GM10266 (cell line): ENCODE data around the gene CPPED1.

Experiments
- DNase-seq: peaks from one replicate; pipeline ENCODE4 v3.0.0; 2012; ENCODE audit errors: extremely low spot score
- TF ChIP-seq, protein P1 (sequence below): IDR thresholded peaks from 2 replicates; pipeline ENCODE4 v1.5.1; 2012; ENCODE audit warnings: mild to moderate bottlenecking, low read depth; ENCODE audit not compliant: control insufficient read depth, insufficient read depth; ENCODE audit errors: missing control alignments

The CPPED1 gene

DNA sequence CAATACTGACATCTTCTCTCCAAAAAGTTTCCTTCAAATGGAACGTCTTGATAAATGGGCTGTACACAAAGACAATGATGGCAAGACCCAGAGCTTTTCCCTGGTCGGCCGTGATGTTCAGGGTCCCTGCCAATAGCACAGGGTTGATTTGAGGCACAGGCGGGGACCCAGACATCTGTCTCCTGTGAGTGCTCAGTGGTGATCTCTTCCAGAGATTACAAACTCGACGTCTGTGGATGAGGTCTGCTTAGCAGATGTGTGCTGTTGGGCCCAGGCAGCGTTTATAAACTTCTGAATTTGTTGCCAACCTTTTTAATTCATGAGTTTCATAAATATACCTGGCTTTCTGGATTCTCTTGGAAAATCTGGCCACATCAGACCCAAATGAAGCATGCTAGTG lies 14.9 kb downstream of the CPPED1 start:
- DNase-seq, result no peak
- TF ChIP-seq, protein P1, sequence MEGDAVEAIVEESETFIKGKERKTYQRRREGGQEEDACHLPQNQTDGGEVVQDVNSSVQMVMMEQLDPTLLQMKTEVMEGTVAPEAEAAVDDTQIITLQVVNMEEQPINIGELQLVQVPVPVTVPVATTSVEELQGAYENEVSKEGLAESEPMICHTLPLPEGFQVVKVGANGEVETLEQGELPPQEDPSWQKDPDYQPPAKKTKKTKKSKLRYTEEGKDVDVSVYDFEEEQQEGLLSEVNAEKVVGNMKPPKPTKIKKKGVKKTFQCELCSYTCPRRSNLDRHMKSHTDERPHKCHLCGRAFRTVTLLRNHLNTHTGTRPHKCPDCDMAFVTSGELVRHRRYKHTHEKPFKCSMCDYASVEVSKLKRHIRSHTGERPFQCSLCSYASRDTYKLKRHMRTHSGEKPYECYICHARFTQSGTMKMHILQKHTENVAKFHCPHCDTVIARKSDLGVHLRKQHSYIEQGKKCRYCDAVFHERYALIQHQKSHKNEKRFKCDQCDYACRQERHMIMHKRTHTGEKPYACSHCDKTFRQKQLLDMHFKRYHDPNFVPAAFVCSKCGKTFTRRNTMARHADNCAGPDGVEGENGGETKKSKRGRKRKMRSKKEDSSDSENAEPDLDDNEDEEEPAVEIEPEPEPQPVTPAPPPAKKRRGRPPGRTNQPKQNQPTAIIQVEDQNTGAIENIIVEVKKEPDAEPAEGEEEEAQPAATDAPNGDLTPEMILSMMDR, result no peak

- DNase-seq, result no peak
- TF ChIP-seq, protein P1, result no peak
Observed at GRCh38 chr16:12786081-12786480, 17.6 kb downstream of the CPPED1 start.

DNA sequence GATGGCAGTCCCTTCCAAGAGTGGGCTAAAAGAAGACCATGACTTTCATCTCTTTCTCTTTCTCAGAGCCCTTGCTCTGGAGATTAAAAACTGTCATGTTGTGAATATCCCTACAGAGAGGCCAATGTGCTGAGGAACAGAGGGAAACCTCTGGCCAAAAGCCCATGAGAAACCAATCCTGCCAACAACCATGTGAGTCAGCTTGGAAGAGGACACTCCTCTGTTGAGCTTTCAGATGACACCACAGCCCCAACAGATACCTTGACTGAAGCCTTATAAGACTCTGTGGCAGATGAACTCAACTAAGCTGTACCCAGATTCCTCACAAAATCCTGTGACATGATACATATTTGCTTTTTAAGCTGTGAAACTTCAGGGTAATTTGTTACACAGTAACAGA lies 19.6 kb downstream of the CPPED1 start:
- DNase-seq, result no peak
- TF ChIP-seq, protein P1, result no peak

GRCh38 chr16:12781777-12782176 lies 21.9 kb downstream of the CPPED1 start:
- no peak for DNase-seq
- TF ChIP-seq, protein P1, result no peak

DNA sequence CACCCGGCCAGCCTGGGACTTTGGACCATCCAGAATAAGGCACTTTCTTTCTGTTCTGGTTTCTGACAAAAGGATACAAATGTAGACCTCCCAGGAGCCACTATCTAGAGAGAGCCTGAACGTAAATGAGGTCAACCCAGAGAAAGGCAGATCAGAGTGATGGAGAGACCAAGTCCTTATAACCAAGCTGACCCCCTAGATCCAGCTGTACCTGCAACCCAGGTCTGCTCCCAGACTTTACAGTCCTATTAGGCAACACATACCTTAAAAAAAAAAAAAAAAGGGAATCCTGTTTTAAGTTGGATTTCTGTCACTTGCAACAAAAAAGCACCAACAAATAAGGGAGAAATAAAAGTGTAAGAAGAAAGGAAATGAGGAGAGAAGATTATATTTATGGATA lies 23.2 kb downstream of the CPPED1 start:
- TF ChIP-seq, protein P1, result no peak
- DNase-seq, result no peak

- TF ChIP-seq, protein P1, result no peak
- no peak for DNase-seq
Observed at GRCh38 chr16:12778726-12779125, 25.0 kb downstream of the CPPED1 start.

GRCh38 chr16:12775656-12776236 lies 27.9 kb downstream of the CPPED1 start:
- TF ChIP-seq, protein P1, result no peak
- DNase-seq, result no peak
